ENCODE data around the gene CEND1.

Gene CEND1

GRCh38 chr11:770642-771616 is 19.0 kb downstream of the CEND1 start:
- no peak for TF ChIP-seq CTCF (IDR thresholded peaks at IDR 0.05)
- Mint-ChIP-seq H3K4me1 (peaks cover 24% of the 10 kb centered on the region), H3K9me3 (no peaks in the 10 kb centered on the region), H3K27ac (no peak overlapping the region), H3K27me3 (ENCODE audit: low read depth, poor library complexity) (no peaks in the 10 kb centered on the region), H3K4me3 (no peak overlapping the region), H3K36me3 (ENCODE audit: low read depth) (peaks cover 23% of the 10 kb centered on the region)
- no peak for DNase-seq

- DNase-seq: no peak
- Mint-ChIP-seq H3K4me3 (no peak overlapping the region), H3K9me3 (no peaks in the 10 kb centered on the region), H3K27me3 (ENCODE audit: low read depth, poor library complexity) (no peaks in the 10 kb centered on the region), H3K27ac (no peak overlapping the region), H3K4me1 (peaks cover 16% of the 10 kb centered on the region), H3K36me3 (ENCODE audit: low read depth) (peaks cover 23% of the 10 kb centered on the region)
- TF ChIP-seq CTCF (IDR thresholded peaks at IDR 0.05): no peak
These were observed 19.8 kb downstream of the CEND1 start for GRCh38 chr11:769887-770641.

- Mint-ChIP-seq H3K27ac (no peak overlapping the region), H3K4me3 (no peak overlapping the region), H3K36me3 (ENCODE audit: low read depth) (peaks cover 32% of the 10 kb centered on the region), H3K9me3 (no peaks in the 10 kb centered on the region), H3K27me3 (ENCODE audit: low read depth, poor library complexity) (peaks cover 3% of the 10 kb centered on the region), H3K4me1 (no peaks in the 10 kb centered on the region)
- DNase-seq: no peak
- no peak for TF ChIP-seq CTCF (IDR thresholded peaks at IDR 0.05)
These were observed 22.7 kb downstream of the CEND1 start for GRCh38 chr11:767238-767637.

GRCh38 chr11:766936-767210 is 23.0 kb downstream of the CEND1 start:
- Mint-ChIP-seq H3K36me3 (ENCODE audit: low read depth) (peaks cover 34% of the 10 kb centered on the region), H3K4me1 (no peaks in the 10 kb centered on the region), H3K27ac (peak overlapping the region; percentile 38), H3K9me3 (no peaks in the 10 kb centered on the region), H3K27me3 (ENCODE audit: low read depth, poor library complexity) (peaks cover 3% of the 10 kb centered on the region), H3K4me3 (no peak overlapping the region)
- TF ChIP-seq CTCF (IDR thresholded peaks at IDR 0.05): no peak
- DNase-seq: no peak

- Mint-ChIP-seq H3K9me3 (no peaks in the 10 kb centered on the region), H3K36me3 (ENCODE audit: low read depth) (peaks cover 39% of the 10 kb centered on the region), H3K27me3 (ENCODE audit: low read depth, poor library complexity) (peaks cover 3% of the 10 kb centered on the region), H3K4me3 (no peak overlapping the region), H3K4me1 (no peaks in the 10 kb centered on the region), H3K27ac (peak overlapping the region; percentile 38)
- no peak for DNase-seq
- no peak for TF ChIP-seq CTCF (IDR thresholded peaks at IDR 0.05)
These were observed 23.6 kb downstream of the CEND1 start for GRCh38 chr11:766106-766935.

Data from nephron progenitor cell (in vitro differentiated cells).